IPS-20b (cell line): ENCODE results near the gene POLD3.

Experiments used
- H3K27ac ChIP-seq: one replicate; pipeline ENCODE4 v1.5.1; 2013; ENCODE audit warnings: low read length
- H3K27me3 ChIP-seq: 2 replicates; pipeline ENCODE4 v1.6.1; 2013; ENCODE audit warnings: mild to moderate bottlenecking, low read length, inconsistent platforms; ENCODE audit not compliant: insufficient read depth
- H3K36me3 ChIP-seq: 2 replicates; pipeline ENCODE4 v1.6.1; 2013; ENCODE audit warnings: low read depth, mild to moderate bottlenecking, inconsistent platforms, low read length, moderate library complexity; ENCODE audit not compliant: insufficient read depth
- H3K4me1 ChIP-seq: 2 replicates; pipeline ENCODE4 v1.6.1; 2013; ENCODE audit warnings: mild to moderate bottlenecking, control low read depth, inconsistent platforms, low read length, moderate library complexity; ENCODE audit not compliant: insufficient read depth
- H3K4me3 ChIP-seq: 2 replicates; pipeline ENCODE4 v1.5.1; 2013; ENCODE audit warnings: mild to moderate bottlenecking, low read length, inconsistent platforms
- H3K9ac ChIP-seq: 2 replicates; pipeline ENCODE4 v1.6.1; 2013; ENCODE audit warnings: low read depth, mild to moderate bottlenecking, inconsistent platforms, low read length, moderate library complexity
- H3K9me3 ChIP-seq: 2 replicates; pipeline ENCODE4 v1.6.1; 2013; ENCODE audit warnings: mild to moderate bottlenecking, low read depth, low read length, inconsistent platforms; ENCODE audit not compliant: insufficient read depth

Gene POLD3

GRCh38 chr11:74626130-74626529, 33.7 kb downstream of the POLD3 start:
- Histone ChIP-seq H3K4me1 (no peaks in the 10 kb centered on the region), H3K36me3 (peaks cover 55% of the 10 kb centered on the region), H3K4me3 (no peak overlapping the region), H3K9me3 (no peaks in the 10 kb centered on the region), H3K9ac (no peak overlapping the region), H3K27ac (no peak overlapping the region), H3K27me3 (no peaks in the 10 kb centered on the region)

GRCh38 chr11:74626604-74627003, 34.2 kb downstream of the POLD3 start:
- H3K4me1 ChIP-seq: no peaks in the 10 kb centered on the region
- H3K4me3 ChIP-seq: no peak overlapping the region
- no peak overlapping the region for H3K9ac ChIP-seq
- no peaks in the 10 kb centered on the region for H3K9me3 ChIP-seq
- no peak overlapping the region for H3K27ac ChIP-seq
- H3K27me3 ChIP-seq: no peaks in the 10 kb centered on the region
- H3K36me3 ChIP-seq: peaks cover 56% of the 10 kb centered on the region

GRCh38 chr11:74627381-74627780, 35.0 kb downstream of the POLD3 start:
- Histone ChIP-seq H3K27me3 (no peaks in the 10 kb centered on the region), H3K4me3 (no peak overlapping the region), H3K4me1 (no peaks in the 10 kb centered on the region), H3K27ac (no peak overlapping the region), H3K36me3 (peaks cover 63% of the 10 kb centered on the region), H3K9me3 (no peaks in the 10 kb centered on the region), H3K9ac (no peak overlapping the region)

GRCh38 chr11:74630043-74630442, 37.7 kb downstream of the POLD3 start:
- Histone ChIP-seq H3K9me3 (no peaks in the 10 kb centered on the region), H3K4me3 (no peak overlapping the region), H3K4me1 (no peaks in the 10 kb centered on the region), H3K27ac (no peak overlapping the region), H3K27me3 (no peaks in the 10 kb centered on the region), H3K9ac (no peak overlapping the region), H3K36me3 (peaks cover 72% of the 10 kb centered on the region)

GRCh38 chr11:74633406-74634393, 41.3 kb downstream of the POLD3 start:
- Histone ChIP-seq H3K27ac (no peak overlapping the region), H3K36me3 (peaks cover 86% of the 10 kb centered on the region), H3K4me3 (no peak overlapping the region)

GRCh38 chr11:74634537-74634936, 42.2 kb downstream of the POLD3 start:
- Histone ChIP-seq H3K36me3 (peaks cover 88% of the 10 kb centered on the region), H3K4me3 (no peak overlapping the region), H3K27ac (no peak overlapping the region), H3K9ac (no peak overlapping the region), H3K4me1 (no peaks in the 10 kb centered on the region), H3K9me3 (no peaks in the 10 kb centered on the region), H3K27me3 (no peaks in the 10 kb centered on the region)

More at GRCh38 chr11:74633406-74634393, 41.3 kb downstream of the POLD3 start:
- no peak overlapping the region for H3K9ac ChIP-seq
- H3K27me3 ChIP-seq: no peaks in the 10 kb centered on the region
- no peaks in the 10 kb centered on the region for H3K9me3 ChIP-seq
- H3K4me1 ChIP-seq: no peaks in the 10 kb centered on the region

- H3K9me3 ChIP-seq: no peaks in the 10 kb centered on the region
- H3K36me3 ChIP-seq: peaks cover 91% of the 10 kb centered on the region
- no peak overlapping the region for H3K9ac ChIP-seq
- no peak overlapping the region for H3K27ac ChIP-seq
- H3K4me1 ChIP-seq: no peaks in the 10 kb centered on the region
- H3K27me3 ChIP-seq: no peaks in the 10 kb centered on the region
- no peak overlapping the region for H3K4me3 ChIP-seq
These were observed 44.3 kb downstream of the POLD3 start for GRCh38 chr11:74636630-74637184.

- Histone ChIP-seq H3K4me3 (no peak overlapping the region), H3K9ac (no peak overlapping the region), H3K36me3 (peaks cover 93% of the 10 kb centered on the region), H3K9me3 (no peaks in the 10 kb centered on the region), H3K4me1 (no peaks in the 10 kb centered on the region), H3K27ac (no peak overlapping the region), H3K27me3 (no peaks in the 10 kb centered on the region)
These were observed 45.3 kb downstream of the POLD3 start for GRCh38 chr11:74637700-74638099.

GRCh38 chr11:74638869-74639268, 46.5 kb downstream of the POLD3 start:
- no peaks in the 10 kb centered on the region for H3K9me3 ChIP-seq
- no peaks in the 10 kb centered on the region for H3K27me3 ChIP-seq
- no peaks in the 10 kb centered on the region for H3K4me1 ChIP-seq
- peaks cover 91% of the 10 kb centered on the region for H3K36me3 ChIP-seq
- H3K27ac ChIP-seq: no peak overlapping the region
- no peak overlapping the region for H3K9ac ChIP-seq
- H3K4me3 ChIP-seq: no peak overlapping the region

GRCh38 chr11:74639533-74639932, 47.2 kb downstream of the POLD3 start:
- H3K27me3 ChIP-seq: no peaks in the 10 kb centered on the region
- H3K9ac ChIP-seq: no peak overlapping the region
- no peak overlapping the region for H3K27ac ChIP-seq
- H3K9me3 ChIP-seq: no peaks in the 10 kb centered on the region
- no peak overlapping the region for H3K4me3 ChIP-seq
- no peaks in the 10 kb centered on the region for H3K4me1 ChIP-seq
- H3K36me3 ChIP-seq: peaks cover 89% of the 10 kb centered on the region

- Histone ChIP-seq H3K9ac (no peak overlapping the region), H3K36me3 (peaks cover 75% of the 10 kb centered on the region), H3K9me3 (no peaks in the 10 kb centered on the region), H3K27ac (no peak overlapping the region), H3K4me3 (no peak overlapping the region), H3K27me3 (no peaks in the 10 kb centered on the region), H3K4me1 (no peaks in the 10 kb centered on the region)
These were observed 48.9 kb downstream of the POLD3 start for GRCh38 chr11:74641289-74641688.

GRCh38 chr11:74641905-74642304, 49.5 kb downstream of the POLD3 start:
- Histone ChIP-seq H3K27me3 (no peaks in the 10 kb centered on the region), H3K4me1 (no peaks in the 10 kb centered on the region), H3K4me3 (no peak overlapping the region), H3K9me3 (no peaks in the 10 kb centered on the region), H3K27ac (no peak overlapping the region), H3K9ac (no peak overlapping the region), H3K36me3 (peaks cover 69% of the 10 kb centered on the region)
